ENCODE results near the gene DIO3.

Gene DIO3

GRCh38 chr14:101561145-101561896, at the start of gene DIO3:
DIO3 (plus strand) TSS chr14:101561495.
- Histone ChIP-seq H3K4me3 (ENCODE audit: low read depth, low read length, poor library complexity, severe bottlenecking) (no peak within 1 kb of the TSS), H3F3A (ENCODE audit: insufficient read depth, low read length) (no peaks in the 10 kb centered on the region), H3K79me2 (ENCODE audit: insufficient read depth, low read length) (no peaks in the 10 kb centered on the region), H3K27ac (ENCODE audit: low read depth, low read length, poor library complexity, severe bottlenecking) (no peak within 1 kb of the TSS), H4K20me1 (ENCODE audit: insufficient read depth, low read length) (no peaks in the 10 kb centered on the region), H3K9me2 (ENCODE audit: low read depth, low read length) (no peaks in the 10 kb centered on the region), H3K9ac (ENCODE audit: low read length) (no peak within 1 kb of the TSS), H3K4me2 (ENCODE audit: low read length) (no peak within 1 kb of the TSS), H3K9me3 (ENCODE audit: low read length) (no peaks in the 10 kb centered on the region), H3K27me3 (ENCODE audit: insufficient read depth, low read length) (no peaks in the 10 kb centered on the region), H3K36me3 (ENCODE audit: insufficient read depth, low read length) (no peaks in the 10 kb centered on the region), H2AFZ (ENCODE audit: low read length) (no peak within 1 kb of the TSS), H3K4me1 (ENCODE audit: insufficient read depth, low read length, severe bottlenecking) (no peaks in the 10 kb centered on the region)
- TF ChIP-seq EZH2 (IDR thresholded peaks at IDR 0.05; ENCODE audit: borderline replicate concordance, low read length) (no peak), CTCF (IDR thresholded peaks at IDR 0.05; ENCODE audit: low read length) (no peak)

GRCh38 chr14:101511620-101512375, 49.5 kb upstream of the DIO3 start:
- Histone ChIP-seq H3K4me2 (ENCODE audit: low read length) (no peak overlapping the region), H3K9ac (ENCODE audit: low read length) (no peak overlapping the region), H3K27me3 (ENCODE audit: insufficient read depth, low read length) (no peaks in the 10 kb centered on the region), H3K4me1 (ENCODE audit: insufficient read depth, low read length, severe bottlenecking) (no peaks in the 10 kb centered on the region), H2AFZ (ENCODE audit: low read length) (no peak overlapping the region), H3K9me2 (ENCODE audit: low read depth, low read length) (no peaks in the 10 kb centered on the region), H3F3A (ENCODE audit: insufficient read depth, low read length) (no peaks in the 10 kb centered on the region), H4K20me1 (ENCODE audit: insufficient read depth, low read length) (no peaks in the 10 kb centered on the region), H3K9me3 (ENCODE audit: low read length) (no peaks in the 10 kb centered on the region), H3K36me3 (ENCODE audit: insufficient read depth, low read length) (no peaks in the 10 kb centered on the region), H3K4me3 (ENCODE audit: low read depth, low read length, poor library complexity, severe bottlenecking) (no peak overlapping the region), H3K79me2 (ENCODE audit: insufficient read depth, low read length) (no peaks in the 10 kb centered on the region), H3K27ac (ENCODE audit: low read depth, low read length, poor library complexity, severe bottlenecking) (no peak overlapping the region)
- TF ChIP-seq EZH2 (IDR thresholded peaks at IDR 0.05; ENCODE audit: borderline replicate concordance, low read length) (no peak), CTCF (IDR thresholded peaks at IDR 0.05; ENCODE audit: low read length) (no peak)

GRCh38 chr14:101512376-101512695, 49.0 kb upstream of the DIO3 start:
- Histone ChIP-seq H3K79me2 (ENCODE audit: insufficient read depth, low read length) (no peaks in the 10 kb centered on the region), H3K9ac (ENCODE audit: low read length) (no peak overlapping the region), H3K36me3 (ENCODE audit: insufficient read depth, low read length) (no peaks in the 10 kb centered on the region), H3K4me3 (ENCODE audit: low read depth, low read length, poor library complexity, severe bottlenecking) (no peak overlapping the region), H3K27ac (ENCODE audit: low read depth, low read length, poor library complexity, severe bottlenecking) (no peak overlapping the region), H3K4me1 (ENCODE audit: insufficient read depth, low read length, severe bottlenecking) (no peaks in the 10 kb centered on the region), H3F3A (ENCODE audit: insufficient read depth, low read length) (no peaks in the 10 kb centered on the region), H3K9me3 (ENCODE audit: low read length) (no peaks in the 10 kb centered on the region), H3K4me2 (ENCODE audit: low read length) (no peak overlapping the region), H3K27me3 (ENCODE audit: insufficient read depth, low read length) (no peaks in the 10 kb centered on the region), H4K20me1 (ENCODE audit: insufficient read depth, low read length) (no peaks in the 10 kb centered on the region), H2AFZ (ENCODE audit: low read length) (no peak overlapping the region), H3K9me2 (ENCODE audit: low read depth, low read length) (no peaks in the 10 kb centered on the region)
- TF ChIP-seq CTCF (IDR thresholded peaks at IDR 0.05; ENCODE audit: low read length): no peak
- TF ChIP-seq EZH2 (IDR thresholded peaks at IDR 0.05; ENCODE audit: borderline replicate concordance, low read length): no peak
